Measurements from ENCODE around the gene OCA2. TPM values are rescaled to one million over a fixed set of nuclear protein-coding genes. Genes with fewer than 3 reads are reported as not detected.
"Not testable (repeated sequence)": the region's sequence is repeated elsewhere in the genome, so short reads cannot be mapped to it uniquely, and the experiment has no call there.

Gene OCA2
- total RNA-seq, 1 experiment from 2014 or later: 0.31 TPM

DNA sequence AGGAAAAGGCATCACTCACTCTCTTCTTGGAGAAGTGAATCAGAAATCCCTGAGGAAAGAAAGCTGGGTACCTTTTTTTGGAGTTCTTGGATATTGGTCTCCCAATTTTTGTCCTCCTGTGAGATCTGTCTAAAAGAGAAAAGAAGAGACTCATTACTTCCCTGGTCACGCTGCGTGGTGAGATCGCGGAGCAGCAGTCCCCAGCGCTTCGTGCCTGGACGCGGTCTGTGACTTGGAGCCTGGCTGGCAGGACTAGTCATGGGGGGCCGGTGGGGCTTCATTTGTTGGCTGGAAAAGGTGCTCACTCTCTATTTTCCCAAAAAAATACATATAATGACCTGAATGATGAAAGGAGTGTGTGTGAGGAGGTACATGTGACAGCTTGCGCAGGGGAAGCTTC, 144.0 kb downstream of the OCA2 start:
- H4K20me1 ChIP-seq (ENCODE audit: control insufficient read depth, insufficient read depth, insufficient read length): no peaks in the 10 kb centered on the region
- H2BK12ac ChIP-seq (ENCODE audit: insufficient read length, low read depth, low read length): no peak overlapping the region
- no peak overlapping the region for H2BK5ac ChIP-seq (ENCODE audit: insufficient read length, low read length)
- no peak overlapping the region for H2AFZ ChIP-seq (ENCODE audit: low read length)
- H2AK5ac ChIP-seq (ENCODE audit: insufficient read length, low read length): no peak overlapping the region
- no peaks in the 10 kb centered on the region for H3K9me3 Mint-ChIP-seq
- peaks cover 2% of the 10 kb centered on the region for H3K23me2 ChIP-seq (ENCODE audit: insufficient read length, low read depth, low read length, poor library complexity, severe bottlenecking)
- H3K9me3 ChIP-seq (ENCODE audit: control insufficient read depth, low read depth, low read length): no peaks in the 10 kb centered on the region
- no peak overlapping the region for H3K4ac ChIP-seq (ENCODE audit: low read depth, low read length)
- H4K5ac ChIP-seq (ENCODE audit: insufficient read length, low read depth, low read length): no peak overlapping the region
- no peak overlapping the region for H3K27ac ChIP-seq (ENCODE audit: insufficient read length, low read depth, low read length)
- H2BK120ac ChIP-seq (ENCODE audit: low read depth, low read length, poor library complexity, severe bottlenecking): no peak overlapping the region
- no peaks in the 10 kb centered on the region for H3K79me1 ChIP-seq (ENCODE audit: insufficient read depth, low read depth, low read length, poor library complexity, severe bottlenecking)
- peak overlapping the region in 1 of 3 experiments; percentile 54; a peak in 1 of 7 replicates for H3K27ac Mint-ChIP-seq
- H3K4me3 Mint-ChIP-seq: no peak overlapping the region
- WGBS (ENCODE audit: extremely low coverage, insufficient read length, low lambda C conversion rate): no CpG with 5 or more reads among the region's 10 CpGs
- H3K4me1 ChIP-seq (ENCODE audit: insufficient read depth, low read length): no peaks in the 10 kb centered on the region
- no peak overlapping the region for H2BK20ac ChIP-seq (ENCODE audit: low read depth, low read length, poor library complexity, severe bottlenecking)
- H3T11ph ChIP-seq (ENCODE audit: low read length): no peak overlapping the region
- H3K27me3 ChIP-seq (ENCODE audit: insufficient read depth, low read length): no peaks in the 10 kb centered on the region
- H3K36me3 Mint-ChIP-seq (ENCODE audit: insufficient read depth in 1 of 3, low read depth in 3 of 3): no peaks in the 10 kb centered on the region
- no peak overlapping the region for H3K18ac ChIP-seq (ENCODE audit: insufficient read length, low read depth, low read length)
- H3K14ac ChIP-seq (ENCODE audit: insufficient read depth, low read length): no peak overlapping the region
- H2BK15ac ChIP-seq (ENCODE audit: low read depth, low read length): no peak overlapping the region
- H3K79me2 ChIP-seq (ENCODE audit: insufficient read depth, low read length): no peaks in the 10 kb centered on the region
- TF ChIP-seq, protein P1, sequence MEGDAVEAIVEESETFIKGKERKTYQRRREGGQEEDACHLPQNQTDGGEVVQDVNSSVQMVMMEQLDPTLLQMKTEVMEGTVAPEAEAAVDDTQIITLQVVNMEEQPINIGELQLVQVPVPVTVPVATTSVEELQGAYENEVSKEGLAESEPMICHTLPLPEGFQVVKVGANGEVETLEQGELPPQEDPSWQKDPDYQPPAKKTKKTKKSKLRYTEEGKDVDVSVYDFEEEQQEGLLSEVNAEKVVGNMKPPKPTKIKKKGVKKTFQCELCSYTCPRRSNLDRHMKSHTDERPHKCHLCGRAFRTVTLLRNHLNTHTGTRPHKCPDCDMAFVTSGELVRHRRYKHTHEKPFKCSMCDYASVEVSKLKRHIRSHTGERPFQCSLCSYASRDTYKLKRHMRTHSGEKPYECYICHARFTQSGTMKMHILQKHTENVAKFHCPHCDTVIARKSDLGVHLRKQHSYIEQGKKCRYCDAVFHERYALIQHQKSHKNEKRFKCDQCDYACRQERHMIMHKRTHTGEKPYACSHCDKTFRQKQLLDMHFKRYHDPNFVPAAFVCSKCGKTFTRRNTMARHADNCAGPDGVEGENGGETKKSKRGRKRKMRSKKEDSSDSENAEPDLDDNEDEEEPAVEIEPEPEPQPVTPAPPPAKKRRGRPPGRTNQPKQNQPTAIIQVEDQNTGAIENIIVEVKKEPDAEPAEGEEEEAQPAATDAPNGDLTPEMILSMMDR (conservative IDR thresholded peaks at IDR 0.05): no peak
- no peak overlapping the region for H3K9ac ChIP-seq (ENCODE audit: extremely low read depth, insufficient read length, low read length)
- no peak for DNase-seq
- no peak overlapping the region for H3K23ac ChIP-seq (ENCODE audit: insufficient read length, low read depth, low read length)
- H3K4me2 ChIP-seq (ENCODE audit: insufficient read depth, insufficient read length, low read length): no peak overlapping the region
- H4K91ac ChIP-seq (ENCODE audit: insufficient read length, low read depth, low read length): no peak overlapping the region
- H4K8ac ChIP-seq (replicated peaks; ENCODE audit: insufficient read length, low read depth, low read length): no peak overlapping the region
- 0 out of 4 replicates have a peak, but pooled peaks cover 0 to 3% of the 10 kb centered on the region in 2 experiments for H3K4me1 Mint-ChIP-seq
- no peaks in the 10 kb centered on the region; the same call in 1 of the 2 replicates for H3K27me3 Mint-ChIP-seq (ENCODE audit: low read depth)
- no peak overlapping the region for H3K56ac ChIP-seq (ENCODE audit: insufficient read length, low read depth, low read length)

DNA sequence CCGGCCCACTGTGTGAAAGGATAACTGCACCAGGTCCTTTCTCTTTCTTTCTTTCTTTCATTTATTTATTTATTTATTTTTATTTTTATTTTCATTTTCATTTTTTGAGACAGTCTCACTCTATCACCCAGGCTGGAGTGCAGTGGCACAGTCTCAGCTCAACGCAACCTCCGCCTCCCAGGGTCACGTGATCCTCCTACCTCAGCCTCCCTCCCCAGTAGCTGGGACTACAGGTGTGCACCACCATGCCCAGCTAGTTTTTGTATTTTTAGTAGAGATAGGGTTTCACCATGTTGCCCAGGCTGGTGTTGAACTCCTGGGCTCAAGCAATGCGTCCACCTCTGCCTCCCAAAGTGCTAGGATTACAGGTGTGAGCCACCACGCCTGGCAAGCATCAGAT, 146.5 kb downstream of the OCA2 start:
- not testable (repeated sequence) for H3K27ac ChIP-seq (ENCODE audit: insufficient read length, low read depth, low read length); H3K79me1 ChIP-seq (ENCODE audit: insufficient read depth, low read depth, low read length, poor library complexity, severe bottlenecking); H3K9ac ChIP-seq (ENCODE audit: extremely low read depth, insufficient read length, low read length); H3K9me3 ChIP-seq (ENCODE audit: control insufficient read depth, low read depth, low read length); H3K27ac Mint-ChIP-seq; H3K18ac ChIP-seq (ENCODE audit: insufficient read length, low read depth, low read length); H2AFZ ChIP-seq (ENCODE audit: low read length); H2BK12ac ChIP-seq (ENCODE audit: insufficient read length, low read depth, low read length); H2BK120ac ChIP-seq (ENCODE audit: low read depth, low read length, poor library complexity, severe bottlenecking); H3K9me3 Mint-ChIP-seq; H3K4ac ChIP-seq (ENCODE audit: low read depth, low read length); H3K4me1 Mint-ChIP-seq; H3K79me2 ChIP-seq (ENCODE audit: insufficient read depth, low read length); H3K23ac ChIP-seq (ENCODE audit: insufficient read length, low read depth, low read length); H4K8ac ChIP-seq (replicated peaks; ENCODE audit: insufficient read length, low read depth, low read length); H3K36me3 Mint-ChIP-seq (ENCODE audit: insufficient read depth in 1 of 3, low read depth in 3 of 3); H3T11ph ChIP-seq (ENCODE audit: low read length); H2BK15ac ChIP-seq (ENCODE audit: low read depth, low read length); H3K14ac ChIP-seq (ENCODE audit: insufficient read depth, low read length); H3K27me3 Mint-ChIP-seq (ENCODE audit: low read depth); H3K56ac ChIP-seq (ENCODE audit: insufficient read length, low read depth, low read length); H2BK20ac ChIP-seq (ENCODE audit: low read depth, low read length, poor library complexity, severe bottlenecking); H4K5ac ChIP-seq (ENCODE audit: insufficient read length, low read depth, low read length); H3K4me2 ChIP-seq (ENCODE audit: insufficient read depth, insufficient read length, low read length); H3K4me3 Mint-ChIP-seq; H3K27me3 ChIP-seq (ENCODE audit: insufficient read depth, low read length); H2BK5ac ChIP-seq (ENCODE audit: insufficient read length, low read length); H2AK5ac ChIP-seq (ENCODE audit: insufficient read length, low read length); DNase-seq; H3K4me1 ChIP-seq (ENCODE audit: insufficient read depth, low read length); H4K20me1 ChIP-seq (ENCODE audit: control insufficient read depth, insufficient read depth, insufficient read length); H4K91ac ChIP-seq (ENCODE audit: insufficient read length, low read depth, low read length); H3K23me2 ChIP-seq (ENCODE audit: insufficient read length, low read depth, low read length, poor library complexity, severe bottlenecking)
- no CpG with 5 or more reads among the region's 6 CpGs for WGBS (ENCODE audit: extremely low coverage, insufficient read length, low lambda C conversion rate)

Measured in H9 (cell line).